ENCODE results near the gene FARP1.
A peak's percentile ranks its signal among the peaks of the same experiment; 100 is the strongest.

FARP1 gene

GRCh38 chr13:98144801-98145350, 2.0 kb downstream of the FARP1 start:
- Histone ChIP-seq H3K4me3 (ENCODE audit: low read depth, low read length) (no peak overlapping the region), H3K36me3 (ENCODE audit: control insufficient read depth, insufficient read depth, low read length) (no peaks in the 10 kb centered on the region), H3K4me1 (peaks cover 6% of the 10 kb centered on the region), H3K9ac (no peak overlapping the region), H3K9me3 (ENCODE audit: control insufficient read depth, low read length) (no peaks in the 10 kb centered on the region), H3K4me2 (ENCODE audit: low read length) (no peak overlapping the region), H3K79me2 (peaks cover 2% of the 10 kb centered on the region), H2AFZ (no peak overlapping the region), H3K27me3 (ENCODE audit: control insufficient read depth, insufficient read depth, low read length) (no peaks in the 10 kb centered on the region), H3K27ac (peak overlapping the region; percentile 19)
- TF ChIP-seq CTCF (IDR thresholded peaks at IDR 0.05), result no peak

GRCh38 chr13:98147521-98147920, 4.6 kb downstream of the FARP1 start:
- H3K4me1 ChIP-seq, result peaks cover 6% of the 10 kb centered on the region

GRCh38 chr13:98150832-98151479, 8.1 kb downstream of the FARP1 start:
- Histone ChIP-seq H3K27ac (no peak overlapping the region), H3K4me1 (no peaks in the 10 kb centered on the region), H3K4me3 (ENCODE audit: low read depth, low read length) (no peak overlapping the region), H3K9ac (no peak overlapping the region), H3K36me3 (ENCODE audit: control insufficient read depth, insufficient read depth, low read length) (no peaks in the 10 kb centered on the region), H3K9me3 (ENCODE audit: control insufficient read depth, low read length) (no peaks in the 10 kb centered on the region), H3K79me2 (peaks cover 10% of the 10 kb centered on the region), H2AFZ (no peak overlapping the region), H3K27me3 (ENCODE audit: control insufficient read depth, insufficient read depth, low read length) (no peaks in the 10 kb centered on the region), H3K4me2 (ENCODE audit: low read length) (no peak overlapping the region)
- TF ChIP-seq CTCF (IDR thresholded peaks at IDR 0.05), result no peak

More at GRCh38 chr13:98147521-98147920, 4.6 kb downstream of the FARP1 start:
- H3K4me3 ChIP-seq (ENCODE audit: low read depth, low read length), result no peak overlapping the region
- H3K9me3 ChIP-seq (ENCODE audit: control insufficient read depth, low read length), result no peaks in the 10 kb centered on the region
- H3K27ac ChIP-seq, result no peak overlapping the region
- H3K4me2 ChIP-seq (ENCODE audit: low read length), result no peak overlapping the region
- H3K36me3 ChIP-seq (ENCODE audit: control insufficient read depth, insufficient read depth, low read length), result no peaks in the 10 kb centered on the region
- H3K9ac ChIP-seq, result no peak overlapping the region
- no peaks in the 10 kb centered on the region for H3K27me3 ChIP-seq (ENCODE audit: control insufficient read depth, insufficient read depth, low read length)
- TF ChIP-seq CTCF (IDR thresholded peaks at IDR 0.05), result no peak
- peaks cover 2% of the 10 kb centered on the region for H3K79me2 ChIP-seq
- H2AFZ ChIP-seq, result no peak overlapping the region

- no peak overlapping the region for H2AFZ ChIP-seq
- H3K27me3 ChIP-seq (ENCODE audit: control insufficient read depth, insufficient read depth, low read length), result no peaks in the 10 kb centered on the region
- H3K9ac ChIP-seq, result no peak overlapping the region
- TF ChIP-seq CTCF (IDR thresholded peaks at IDR 0.05), result no peak
- H3K4me1 ChIP-seq, result no peaks in the 10 kb centered on the region
- H3K27ac ChIP-seq, result no peak overlapping the region
- H3K4me2 ChIP-seq (ENCODE audit: low read length), result no peak overlapping the region
- H3K4me3 ChIP-seq (ENCODE audit: low read depth, low read length), result no peak overlapping the region
- H3K9me3 ChIP-seq (ENCODE audit: control insufficient read depth, low read length), result no peaks in the 10 kb centered on the region
- peaks cover 10% of the 10 kb centered on the region for H3K79me2 ChIP-seq
- no peaks in the 10 kb centered on the region for H3K36me3 ChIP-seq (ENCODE audit: control insufficient read depth, insufficient read depth, low read length)
Observed at GRCh38 chr13:98155475-98156109, 12.7 kb downstream of the FARP1 start.

Data from parathyroid adenoma (tissue), 2 donors.